Cardiac fibroblast (primary cell): ENCODE data around the gene MPPED2.

Experiments used
- DNase-seq, 2 donors: peaks; one replicate each; pipeline versions ENCODE4 v3.0.0 to v3.0.0-alpha.2; 2010; ENCODE audit warnings: low read depth in 2 of 2
- H3K4me3 ChIP-seq, 2 donors: replicated peaks in 1 of 2; 1 replicate in 1 of 2; 2 replicates in 1 of 2; pipeline ENCODE4 v1.5.1; 2011; ENCODE audit warnings: low read depth in 2 of 2, low read length in 2 of 2, mild to moderate bottlenecking in 2 of 2, moderate library complexity in 1 of 2
- CTCF ChIP-seq: IDR thresholded peaks from one replicate; pipeline ENCODE4 v1.5.1; 2011; ENCODE audit warnings: low read depth, mild to moderate bottlenecking, low read length, inconsistent platforms

The MPPED2 gene

GRCh38 chr11:30432716-30433115, 153.4 kb downstream of the MPPED2 start:
- no peak overlapping the region for H3K4me3 ChIP-seq
- no peak for TF ChIP-seq CTCF
- DNase-seq = no peak

- DNase-seq = no peak
- TF ChIP-seq CTCF = no peak
- H3K4me3 ChIP-seq = no peak overlapping the region
Observed at GRCh38 chr11:30432178-30432577, 154.0 kb downstream of the MPPED2 start.

GRCh38 chr11:30431127-30431814, 154.9 kb downstream of the MPPED2 start:
- H3K4me3 ChIP-seq = no peak overlapping the region
- TF ChIP-seq CTCF = no peak
- DNase-seq = no peak

GRCh38 chr11:30429550-30429949, 156.6 kb downstream of the MPPED2 start:
- no peak for TF ChIP-seq CTCF
- H3K4me3 ChIP-seq = no peak overlapping the region

GRCh38 chr11:30426781-30427180, 159.4 kb downstream of the MPPED2 start:
- no peak overlapping the region for H3K4me3 ChIP-seq
- no peak for TF ChIP-seq CTCF

More at GRCh38 chr11:30429550-30429949, 156.6 kb downstream of the MPPED2 start:
- no peak for DNase-seq

GRCh38 chr11:30424844-30425243, 161.3 kb downstream of the MPPED2 start:
- no peak for TF ChIP-seq CTCF
- H3K4me3 ChIP-seq = no peak overlapping the region
- no peak for DNase-seq

More at GRCh38 chr11:30426781-30427180, 159.4 kb downstream of the MPPED2 start:
- DNase-seq = no peak

- DNase-seq = no peak
- no peak for TF ChIP-seq CTCF
- H3K4me3 ChIP-seq = no peak overlapping the region
Observed at GRCh38 chr11:30424321-30424720, 161.8 kb downstream of the MPPED2 start.
